Osteoblast (primary cell): Measurements from ENCODE around the gene OR52E6. TPM values are rescaled to one million over a fixed set of nuclear protein-coding genes. Genes with fewer than 3 reads are reported as not detected.

ENCODE experiments used
- DNase-seq: peaks from one replicate; pipeline ENCODE4 v3.0.0; 2011; ENCODE audit warnings: low spot score, mixed read lengths; ENCODE audit not compliant: insufficient read length; ENCODE audit errors: missing footprints
- H2AFZ ChIP-seq: 2 replicates; pipeline ENCODE4 v1.6.0; 2011; ENCODE audit warnings: mild to moderate bottlenecking, low read length
- H3K27ac ChIP-seq: 2 replicates; pipeline ENCODE4 v1.5.1; 2011; ENCODE audit warnings: mild to moderate bottlenecking, low read depth, low read length, moderate library complexity
- H3K27me3 ChIP-seq: 2 replicates; pipeline ENCODE4 v1.6.0; 2012; ENCODE audit warnings: mild to moderate bottlenecking, control low read depth, inconsistent platforms, low read length, moderate library complexity; ENCODE audit not compliant: insufficient read depth
- H3K36me3 ChIP-seq: 2 replicates; pipeline ENCODE4 v1.5.1; 2011; ENCODE audit warnings: mild to moderate bottlenecking, low read length, control low read depth, moderate library complexity; ENCODE audit not compliant: insufficient read depth
- H3K4me1 ChIP-seq: 2 replicates; pipeline ENCODE4 v1.5.1; 2011; ENCODE audit warnings: mild to moderate bottlenecking, low read length, control low read depth, moderate library complexity; ENCODE audit not compliant: insufficient read depth
- H3K4me2 ChIP-seq: 2 replicates; pipeline ENCODE4 v1.6.0; 2011; ENCODE audit warnings: mild to moderate bottlenecking, low read length; ENCODE audit not compliant: insufficient read depth
- H3K4me3 ChIP-seq: fragments of 200-600 bp; sonication (generic); 3 replicates; pipeline ENCODE4 v1.5.1; 2012; ENCODE audit warnings: mild to moderate bottlenecking, low read length, inconsistent platforms; ENCODE audit not compliant: insufficient read depth
- H3K79me2 ChIP-seq: 2 replicates; pipeline ENCODE4 v1.6.0; 2012; ENCODE audit warnings: mild to moderate bottlenecking, low read length, control low read depth, inconsistent platforms; ENCODE audit not compliant: insufficient read depth
- H3K9me3 ChIP-seq: 2 replicates; pipeline ENCODE4 v1.5.1; 2011; ENCODE audit warnings: low read depth, low read length, control low read depth
- H4K20me1 ChIP-seq: 2 replicates; pipeline ENCODE4 v1.6.0; 2012; ENCODE audit warnings: mild to moderate bottlenecking, low read length, control low read depth; ENCODE audit not compliant: insufficient read depth
- total RNA-seq: library from RNA; depleted of rRNA; stranded (reverse); fragments of >200 nt; gene quantifications from 2 replicates; pipeline ENCODE4 v1.2.3, GENCODE V29; 2012
- TF ChIP-seq, protein P1 (sequence below): IDR thresholded peaks from 2 replicates; pipeline ENCODE4 v1.5.1; 2011; ENCODE audit warnings: mild to moderate bottlenecking, low read depth, low read length, moderate library complexity; ENCODE audit errors: extremely low read depth

The OR52E6 gene
- total RNA-seq, 1 donor, result 1.4 TPM

- TF ChIP-seq, protein P1, sequence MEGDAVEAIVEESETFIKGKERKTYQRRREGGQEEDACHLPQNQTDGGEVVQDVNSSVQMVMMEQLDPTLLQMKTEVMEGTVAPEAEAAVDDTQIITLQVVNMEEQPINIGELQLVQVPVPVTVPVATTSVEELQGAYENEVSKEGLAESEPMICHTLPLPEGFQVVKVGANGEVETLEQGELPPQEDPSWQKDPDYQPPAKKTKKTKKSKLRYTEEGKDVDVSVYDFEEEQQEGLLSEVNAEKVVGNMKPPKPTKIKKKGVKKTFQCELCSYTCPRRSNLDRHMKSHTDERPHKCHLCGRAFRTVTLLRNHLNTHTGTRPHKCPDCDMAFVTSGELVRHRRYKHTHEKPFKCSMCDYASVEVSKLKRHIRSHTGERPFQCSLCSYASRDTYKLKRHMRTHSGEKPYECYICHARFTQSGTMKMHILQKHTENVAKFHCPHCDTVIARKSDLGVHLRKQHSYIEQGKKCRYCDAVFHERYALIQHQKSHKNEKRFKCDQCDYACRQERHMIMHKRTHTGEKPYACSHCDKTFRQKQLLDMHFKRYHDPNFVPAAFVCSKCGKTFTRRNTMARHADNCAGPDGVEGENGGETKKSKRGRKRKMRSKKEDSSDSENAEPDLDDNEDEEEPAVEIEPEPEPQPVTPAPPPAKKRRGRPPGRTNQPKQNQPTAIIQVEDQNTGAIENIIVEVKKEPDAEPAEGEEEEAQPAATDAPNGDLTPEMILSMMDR, result no peak
- no peaks in the 10 kb centered on the region for H3K27me3 ChIP-seq
- H3K9me3 ChIP-seq, result no peaks in the 10 kb centered on the region
- H4K20me1 ChIP-seq, result no peaks in the 10 kb centered on the region
- H3K4me2 ChIP-seq, result no peak overlapping the region
- no peaks in the 10 kb centered on the region for H3K79me2 ChIP-seq
- no peak overlapping the region for H3K27ac ChIP-seq
- H3K4me1 ChIP-seq, result no peaks in the 10 kb centered on the region
- no peak for DNase-seq
- no peaks in the 10 kb centered on the region for H3K36me3 ChIP-seq
- no peak overlapping the region for H2AFZ ChIP-seq
- no peak overlapping the region for H3K4me3 ChIP-seq
These were observed 4.0 kb downstream of the OR52E6 start for GRCh38 chr11:5837695-5838094.

DNA sequence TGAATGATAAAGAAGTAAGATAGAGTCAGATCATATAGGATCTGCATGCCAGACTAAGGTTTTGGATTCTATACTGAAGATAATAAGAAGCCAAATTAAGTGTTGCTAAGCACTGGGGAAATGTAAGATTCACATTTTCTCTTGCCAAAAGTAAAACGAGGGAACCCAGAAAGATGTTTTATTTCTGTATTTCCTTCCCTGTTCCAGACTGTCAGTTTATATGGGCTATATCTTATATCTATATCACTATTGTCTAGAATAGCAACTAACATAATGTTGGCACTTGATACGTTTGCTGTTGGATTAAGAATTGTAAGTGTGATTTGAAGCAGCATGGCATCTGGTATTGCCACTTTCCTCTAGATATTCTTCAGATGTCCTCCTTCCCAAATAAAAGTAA lies 8.3 kb downstream of the OR52E6 start:
- TF ChIP-seq, protein P1, result no peak
- no peak overlapping the region for H3K4me3 ChIP-seq

DNA sequence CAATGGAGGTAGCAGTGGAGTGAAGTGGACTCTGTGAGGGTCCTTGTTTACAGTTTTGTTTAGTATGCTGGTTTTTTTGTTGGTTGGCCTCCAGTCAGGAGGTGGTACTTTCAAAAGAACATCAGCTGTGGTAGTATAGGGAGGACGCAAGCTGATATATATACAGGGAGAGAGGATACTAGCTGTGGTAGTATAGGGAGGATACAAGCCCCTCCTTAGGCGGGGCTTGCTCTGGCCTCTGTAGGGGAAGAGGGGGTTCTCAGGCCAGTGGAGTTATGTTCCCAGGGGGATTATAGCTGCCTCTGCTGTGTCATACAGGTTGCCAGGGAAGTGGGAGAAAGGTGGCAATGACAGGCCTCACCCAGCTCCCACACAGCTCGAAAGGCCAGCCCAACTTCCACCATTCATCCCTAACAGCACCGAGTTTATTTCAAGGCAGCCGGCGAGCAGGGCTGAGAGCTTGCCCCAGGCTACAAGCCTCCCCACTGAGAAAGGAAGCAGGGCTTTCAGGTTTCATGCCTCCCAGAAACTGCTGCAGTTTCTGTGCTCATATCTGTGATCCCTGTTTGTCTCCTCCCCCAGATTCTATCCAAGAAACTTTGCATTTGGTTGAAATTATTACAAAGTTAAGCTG lies 10.4 kb downstream of the OR52E6 start:
- Histone ChIP-seq H3K79me2 (no peaks in the 10 kb centered on the region), H3K27me3 (no peaks in the 10 kb centered on the region), H3K4me2 (no peak overlapping the region), H3K4me1 (no peaks in the 10 kb centered on the region), H3K27ac (no peak overlapping the region), H2AFZ (no peak overlapping the region), H3K4me3 (no peak overlapping the region), H3K9me3 (no peaks in the 10 kb centered on the region), H4K20me1 (no peaks in the 10 kb centered on the region), H3K36me3 (no peaks in the 10 kb centered on the region)
- TF ChIP-seq, protein P1, result no peak
- no peak for DNase-seq

More for the DNA sequence above, 8.3 kb downstream of the OR52E6 start:
- H3K27ac ChIP-seq, result no peak overlapping the region
- no peaks in the 10 kb centered on the region for H3K9me3 ChIP-seq
- H2AFZ ChIP-seq, result no peak overlapping the region
- H3K79me2 ChIP-seq, result no peaks in the 10 kb centered on the region
- H3K27me3 ChIP-seq, result no peaks in the 10 kb centered on the region
- no peaks in the 10 kb centered on the region for H3K36me3 ChIP-seq
- no peaks in the 10 kb centered on the region for H3K4me1 ChIP-seq
- H4K20me1 ChIP-seq, result no peaks in the 10 kb centered on the region
- no peak overlapping the region for H3K4me2 ChIP-seq
- no peak for DNase-seq

GRCh38 chr11:5818245-5818886 lies 23.3 kb downstream of the OR52E6 start:
- H3K36me3 ChIP-seq, result no peaks in the 10 kb centered on the region
- H3K4me2 ChIP-seq, result peak overlapping the region; percentile 48
- TF ChIP-seq, protein P1, result no peak
- H3K27me3 ChIP-seq, result no peaks in the 10 kb centered on the region
- no peaks in the 10 kb centered on the region for H4K20me1 ChIP-seq
- H3K27ac ChIP-seq, result no peak overlapping the region
- peak overlapping the region; percentile 51 for H2AFZ ChIP-seq
- no peaks in the 10 kb centered on the region for H3K4me1 ChIP-seq
- DNase-seq, result no peak
- peak overlapping the region; percentile 30 for H3K4me3 ChIP-seq
- no peaks in the 10 kb centered on the region for H3K9me3 ChIP-seq
- no peaks in the 10 kb centered on the region for H3K79me2 ChIP-seq
